Smooth muscle cell (in vitro differentiated cells): ENCODE results near the gene ATPAF1. TPM values are rescaled to one million over a fixed set of nuclear protein-coding genes. Genes with fewer than 3 reads are reported as not detected.

Source experiments
- DNase-seq: peaks from one replicate; lab custom pipeline; 2025; ENCODE audit not compliant: unreplicated experiment; lab: John Stamatoyannopoulos, UW
- H2AFZ ChIP-seq: fragments of 200-600 bp; sonication (generic); 2 replicates; pipeline ENCODE4 v1.6.0; 2016; ENCODE audit warnings: antibody characterized with exemption, low read depth, mild to moderate bottlenecking
- H3F3A ChIP-seq: fragments of 200-600 bp; sonication (generic); 2 replicates; pipeline ENCODE4 v1.6.0; 2017; ENCODE audit warnings: antibody characterized with exemption, low read depth
- H3K27ac ChIP-seq: fragments of 200-600 bp; sonication (generic); 2 replicates; pipeline ENCODE4 v1.5.1; 2016; ENCODE audit warnings: low read depth, mild to moderate bottlenecking
- H3K27me3 ChIP-seq: fragments of 200-600 bp; sonication (generic); 2 replicates; pipeline ENCODE4 v1.6.1; 2016; ENCODE audit warnings: low read depth, mild to moderate bottlenecking
- H3K36me3 ChIP-seq: fragments of 200-600 bp; sonication (generic); 2 replicates; pipeline ENCODE4 v1.5.1; 2016; ENCODE audit warnings: low read depth
- H3K4me1 ChIP-seq: fragments of 200-600 bp; sonication (generic); 2 replicates; pipeline ENCODE4 v1.5.1; 2016; ENCODE audit warnings: low read depth
- H3K4me2 ChIP-seq: fragments of 200-600 bp; sonication (generic); 2 replicates; pipeline ENCODE4 v1.6.0; 2016; ENCODE audit warnings: mild to moderate bottlenecking
- H3K4me3 ChIP-seq: fragments of 200-600 bp; sonication (generic); 2 replicates; pipeline ENCODE4 v1.5.1; 2016; ENCODE audit warnings: mild to moderate bottlenecking
- H3K79me2 ChIP-seq: fragments of 200-600 bp; sonication (generic); 2 replicates; pipeline ENCODE4 v1.6.0; 2016; ENCODE audit warnings: low read depth, mild to moderate bottlenecking
- H3K9ac ChIP-seq: fragments of 200-600 bp; sonication (generic); 2 replicates; pipeline ENCODE4 v1.6.0; 2016; ENCODE audit warnings: low read depth
- H3K9me3 ChIP-seq: fragments of 200-600 bp; sonication (generic); replicated peaks from 2 replicates; pipeline ENCODE4 v1.5.1; 2016; ENCODE audit warnings: low read depth
- H4K20me1 ChIP-seq: fragments of 200-600 bp; sonication (generic); 2 replicates; pipeline ENCODE4 v1.6.0; 2016; ENCODE audit warnings: low read depth
- WGBS: methylation state at CpG from one replicate; pipeline ENCODE4 v1.1.7; 2016; ENCODE audit warnings: low lambda C conversion rate; 5-methylcytosine and 5-hydroxymethylcytosine counted together
- polyA plus RNA-seq: library from polyadenylated mRNA; unstranded; fragments of >200 nt; fragmentation: Nextera tagmentation; extraction: Ambion mirVana; gene quantifications from 2 replicates; pipeline ENCODE4 v1.2.1, GENCODE V29; 2016
- total RNA-seq: library from RNA; depleted of rRNA; stranded (reverse); fragments of >200 nt; gene quantifications from 2 replicates; pipeline ENCODE4 v1.2.3, GENCODE V29; 2014
- TF ChIP-seq, protein P1 (sequence below): fragments of 200-600 bp; sonication (generic); IDR thresholded peaks from 2 replicates; pipeline ENCODE4 v1.5.1; 2017; ENCODE audit warnings: borderline replicate concordance, mild to moderate bottlenecking, antibody characterized with exemption; ENCODE audit not compliant: insufficient read depth, poor library complexity, severe bottlenecking

ATPAF1 gene
- total and polyA plus RNA-seq, 2 experiments from 2014 or later: 22.2 to 31.2 TPM

DNA sequence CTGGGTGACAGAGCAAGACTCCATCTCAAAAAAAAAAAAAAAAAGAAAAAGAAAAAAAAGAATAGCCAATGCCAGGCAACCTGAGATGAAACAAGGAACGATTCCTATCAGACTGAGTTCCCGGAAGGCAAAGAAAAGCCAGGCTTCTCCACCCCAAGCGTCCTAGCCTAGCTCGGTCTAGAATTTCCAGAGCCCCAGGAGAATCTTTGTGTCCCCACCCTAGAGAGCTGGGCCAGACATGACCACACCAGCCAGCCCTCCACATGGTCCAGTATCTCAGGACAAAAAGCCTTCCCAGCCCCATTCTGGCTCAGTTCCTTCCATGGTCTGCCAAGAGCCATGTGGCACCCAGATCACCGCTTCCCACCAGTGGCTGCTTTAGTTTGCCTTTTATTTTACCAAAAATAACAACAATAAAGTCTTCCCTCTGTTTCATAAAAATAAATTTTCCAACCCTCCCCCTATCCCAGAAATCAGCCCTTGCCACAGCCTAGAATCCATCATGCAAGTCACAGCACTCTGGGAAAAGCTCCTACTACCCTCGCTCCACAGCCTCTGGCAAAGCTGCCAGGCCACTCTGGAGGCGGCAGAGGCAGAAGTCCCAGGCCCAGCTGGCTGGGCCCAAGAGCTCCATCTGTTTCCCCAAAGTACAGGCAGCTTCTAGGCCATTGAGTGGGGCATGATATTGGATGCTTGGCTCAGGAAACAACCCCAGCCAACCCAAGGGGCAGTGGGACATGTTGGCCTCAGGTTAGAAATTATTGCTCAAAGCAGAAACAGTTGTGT, 60.6 kb downstream of the ATPAF1 start:
- Histone ChIP-seq H3K27ac (no peak overlapping the region), H3K4me1 (peaks cover 5% of the 10 kb centered on the region), H3K9me3 (no peaks in the 10 kb centered on the region), H3K4me3 (no peak overlapping the region), H3K9ac (no peak overlapping the region), H3K27me3 (no peaks in the 10 kb centered on the region), H2AFZ (no peak overlapping the region), H4K20me1 (peaks cover 13% of the 10 kb centered on the region), H3K36me3 (no peaks in the 10 kb centered on the region), H3K79me2 (peaks cover 7% of the 10 kb centered on the region), H3F3A (no peaks in the 10 kb centered on the region), H3K4me2 (no peak overlapping the region)
- 95% methylated on average over 7 of the region's 7 CpGs for WGBS
- DNase-seq: no peak
- TF ChIP-seq, protein P1, sequence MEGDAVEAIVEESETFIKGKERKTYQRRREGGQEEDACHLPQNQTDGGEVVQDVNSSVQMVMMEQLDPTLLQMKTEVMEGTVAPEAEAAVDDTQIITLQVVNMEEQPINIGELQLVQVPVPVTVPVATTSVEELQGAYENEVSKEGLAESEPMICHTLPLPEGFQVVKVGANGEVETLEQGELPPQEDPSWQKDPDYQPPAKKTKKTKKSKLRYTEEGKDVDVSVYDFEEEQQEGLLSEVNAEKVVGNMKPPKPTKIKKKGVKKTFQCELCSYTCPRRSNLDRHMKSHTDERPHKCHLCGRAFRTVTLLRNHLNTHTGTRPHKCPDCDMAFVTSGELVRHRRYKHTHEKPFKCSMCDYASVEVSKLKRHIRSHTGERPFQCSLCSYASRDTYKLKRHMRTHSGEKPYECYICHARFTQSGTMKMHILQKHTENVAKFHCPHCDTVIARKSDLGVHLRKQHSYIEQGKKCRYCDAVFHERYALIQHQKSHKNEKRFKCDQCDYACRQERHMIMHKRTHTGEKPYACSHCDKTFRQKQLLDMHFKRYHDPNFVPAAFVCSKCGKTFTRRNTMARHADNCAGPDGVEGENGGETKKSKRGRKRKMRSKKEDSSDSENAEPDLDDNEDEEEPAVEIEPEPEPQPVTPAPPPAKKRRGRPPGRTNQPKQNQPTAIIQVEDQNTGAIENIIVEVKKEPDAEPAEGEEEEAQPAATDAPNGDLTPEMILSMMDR: no peak

DNA sequence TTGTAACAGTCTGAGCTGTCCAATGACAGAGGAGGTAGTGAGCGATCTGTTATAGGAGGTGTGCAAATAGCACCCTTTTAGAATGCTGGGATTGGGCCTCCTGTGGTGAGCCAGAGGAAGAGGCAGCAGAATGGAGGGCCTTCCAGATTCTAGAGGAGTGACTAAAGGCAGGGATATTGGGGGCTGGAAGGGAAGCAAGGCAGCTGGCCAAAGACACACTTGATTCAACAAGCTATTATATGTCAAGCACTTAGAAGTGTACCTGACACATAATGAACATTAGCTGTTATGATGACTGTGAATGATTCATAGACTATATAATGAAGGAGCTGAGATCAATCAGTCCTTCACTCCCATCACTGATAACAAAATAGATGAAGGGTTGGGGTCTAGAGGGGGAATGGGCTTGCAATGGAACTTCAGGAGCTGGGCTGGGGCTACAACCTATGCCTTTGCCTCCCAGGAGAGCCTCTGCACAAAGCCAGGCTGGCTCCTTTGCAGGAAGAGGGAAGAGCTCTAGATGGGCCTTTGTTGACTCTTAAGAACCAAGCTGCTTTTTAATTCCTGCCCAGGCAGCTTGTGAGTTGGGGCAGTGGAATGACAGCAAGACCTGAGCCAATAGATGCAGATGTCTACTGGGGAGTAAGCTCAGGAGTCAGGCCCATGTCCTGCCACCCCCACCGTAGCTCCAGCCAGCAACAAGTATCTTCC, 61.8 kb downstream of the ATPAF1 start:
- Histone ChIP-seq H4K20me1 (peaks cover 9% of the 10 kb centered on the region), H3K4me3 (no peak overlapping the region), H3K4me2 (no peak overlapping the region), H2AFZ (no peak overlapping the region), H3K9ac (no peak overlapping the region), H3F3A (no peaks in the 10 kb centered on the region), H3K4me1 (peaks cover 5% of the 10 kb centered on the region), H3K79me2 (peaks cover 7% of the 10 kb centered on the region), H3K36me3 (no peaks in the 10 kb centered on the region), H3K9me3 (no peaks in the 10 kb centered on the region), H3K27ac (no peak overlapping the region), H3K27me3 (no peaks in the 10 kb centered on the region)
- no peak for DNase-seq
- WGBS: 96% methylated on average over 2 of the region's 2 CpGs
- TF ChIP-seq, protein P1: no peak

DNA sequence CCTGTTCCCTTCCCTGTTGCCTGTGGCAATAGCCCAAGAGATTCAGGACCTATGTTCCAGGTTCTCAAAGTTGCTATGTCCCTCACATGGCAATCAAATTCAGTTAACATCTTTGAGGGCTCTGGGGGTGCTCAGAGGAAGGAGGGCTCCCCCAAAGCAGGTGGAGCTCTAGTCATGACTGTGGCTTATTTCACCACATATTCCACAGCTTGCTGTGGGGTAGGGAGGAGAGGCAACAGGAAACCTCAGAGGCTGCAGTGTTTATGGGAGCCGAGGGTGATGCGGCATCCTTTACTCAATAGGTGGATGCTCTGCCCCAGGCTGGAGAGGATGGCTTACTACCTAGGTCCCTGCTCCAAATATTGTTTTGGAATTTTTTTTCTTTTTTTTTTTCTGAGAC, 62.9 kb downstream of the ATPAF1 start:
- no peak overlapping the region for H3K4me2 ChIP-seq
- H3K9me3 ChIP-seq: no peaks in the 10 kb centered on the region
- TF ChIP-seq, protein P1: no peak
- peaks cover 7% of the 10 kb centered on the region for H3K79me2 ChIP-seq
- H3K9ac ChIP-seq: no peak overlapping the region
- DNase-seq: no peak
- no peaks in the 10 kb centered on the region for H3F3A ChIP-seq
- 89% methylated on average over 2 of the region's 2 CpGs for WGBS
- no peaks in the 10 kb centered on the region for H3K36me3 ChIP-seq
- peaks cover 5% of the 10 kb centered on the region for H3K4me1 ChIP-seq
- H2AFZ ChIP-seq: no peak overlapping the region
- no peak overlapping the region for H3K4me3 ChIP-seq
- no peaks in the 10 kb centered on the region for H4K20me1 ChIP-seq
- H3K27me3 ChIP-seq: no peaks in the 10 kb centered on the region
- H3K27ac ChIP-seq: no peak overlapping the region
